ENCODE results near the gene AMY2B. TPM values are rescaled to one million over a fixed set of nuclear protein-coding genes. Genes with fewer than 3 reads are reported as not detected.
"Not testable (repeated sequence)": the region's sequence is repeated elsewhere in the genome, so short reads cannot be mapped to it uniquely, and the experiment has no call there.

AMY2B gene
- polyA plus RNA-seq, 1 of the 3 experiments (the other 2 are of a cell fraction), result 1.5 TPM

GRCh38 chr1:103616362-103616761 lies 45.0 kb downstream of the AMY2B start (continued):
- TF ChIP-seq REST (IDR thresholded peaks at IDR 0.05; ENCODE audit: low read depth, low read length), result no peak

- H3K27ac ChIP-seq (ENCODE audit: low read depth in 2 of 2, low read length in 1 of 2); CTCF ChIA-PET; H3K36me3 ChIP-seq (replicated peaks in 1 of 2; ENCODE audit: control insufficient read depth in 1 of 2, insufficient read depth in 2 of 2, low read length in 1 of 2); H3K4me2 ChIP-seq; H3K79me2 ChIP-seq (ENCODE audit: insufficient read depth); H2AFZ ChIP-seq (ENCODE audit: low read depth); H3K4me1 ChIP-seq (ENCODE audit: control insufficient read depth in 1 of 2, insufficient read depth in 2 of 2, low read depth in 1 of 2, low read length in 1 of 2); H4K20me1 ChIP-seq (ENCODE audit: insufficient read depth); H3K9me2 ChIP-seq; POLR2A ChIA-PET; H3K27me3 ChIP-seq (ENCODE audit: insufficient read depth); H3K9me3 ChIP-seq; DNase-seq; H3K9ac ChIP-seq; H3F3A ChIP-seq (replicated peaks; ENCODE audit: insufficient read depth); H3K4me3 ChIP-seq (ENCODE audit: low read depth in 2 of 2, low read length in 1 of 2): not testable (repeated sequence)
- 47% methylated on average over 3 of the region's 3 CpGs for WGBS (ENCODE audit: low lambda C conversion rate)
These were observed 45.6 kb downstream of the AMY2B start, which contains the start of gene AMY2A for GRCh38 chr1:103616994-103617477. TSS of gene AMY2A (plus strand) at chr1:103617427. CDS start at chr1:103617441, 14 bp downstream.

GRCh38 chr1:103627436-103627835 lies 56.0 kb downstream of the AMY2B start:
- H3F3A ChIP-seq (replicated peaks; ENCODE audit: insufficient read depth); CTCF ChIA-PET; H3K9ac ChIP-seq; H4K20me1 ChIP-seq (ENCODE audit: insufficient read depth); POLR2A ChIA-PET; H3K9me3 ChIP-seq; H3K79me2 ChIP-seq (ENCODE audit: insufficient read depth); H3K27ac ChIP-seq (ENCODE audit: low read depth in 2 of 2, low read length in 1 of 2); H3K4me1 ChIP-seq (ENCODE audit: control insufficient read depth in 1 of 2, insufficient read depth in 2 of 2, low read depth in 1 of 2, low read length in 1 of 2); H3K27me3 ChIP-seq (ENCODE audit: insufficient read depth); DNase-seq; H3K9me2 ChIP-seq; H2AFZ ChIP-seq (ENCODE audit: low read depth); H3K36me3 ChIP-seq (replicated peaks in 1 of 2; ENCODE audit: control insufficient read depth in 1 of 2, insufficient read depth in 2 of 2, low read length in 1 of 2); H3K4me3 ChIP-seq (ENCODE audit: low read depth in 2 of 2, low read length in 1 of 2); H3K4me2 ChIP-seq: not testable (repeated sequence)
- 18% methylated on average over 4 of the region's 4 CpGs for WGBS (ENCODE audit: low lambda C conversion rate)

Other genes with a start within 250 kb of the AMY2B start
- 10.0 and 20.6 TPM in 2 replicates for gene RNPC3, start 45.9 kb upstream of the AMY2B start, polyA plus RNA-seq (2012; rRNA removed)
- gene AMY2A, start 45.8 kb downstream of the AMY2B start, polyA plus RNA-seq (2012; rRNA removed), result not detected in 2 replicates
- gene AMY1A, start 84.2 kb downstream of the AMY2B start, polyA plus RNA-seq (2012; rRNA removed), result not detected in 2 replicates
- not detected in 2 replicates for gene AMY1B, start 124.6 kb downstream of the AMY2B start, polyA plus RNA-seq (2012; rRNA removed)
- gene AMY1C, start 178.3 kb downstream of the AMY2B start, polyA plus RNA-seq (2012; rRNA removed), result not detected in 2 replicates

All from SK-N-SH (cell line).